GM23338 (cell line): ENCODE measurements around the gene COBL. TPM values are rescaled to one million over a fixed set of nuclear protein-coding genes. Genes with fewer than 3 reads are reported as not detected.

Experiments used
- ATAC-seq: fragments of 200-7000 bp; cut with Tn5 transposase; 3 replicates; pipeline ENCODE4 v1.9.1; 2020
- DNase-seq: peaks from one replicate; pipeline ENCODE4 v3.0.0-alpha.2; 2015; ENCODE audit warnings: low spot score
- H2AFZ ChIP-seq: fragments of 200-600 bp; sonication (generic); 2 replicates; pipeline ENCODE4 v1.8.0; 2016; ENCODE audit warnings: antibody characterized with exemption, mild to moderate bottlenecking, moderate library complexity
- H3F3A ChIP-seq: fragments of 200-600 bp; sonication (generic); replicated peaks from 2 replicates; pipeline ENCODE4 v1.8.0; 2017; ENCODE audit warnings: antibody characterized with exemption, mixed run types, low read depth
- H3K27ac ChIP-seq: fragments of 200-600 bp; sonication (generic); 2 replicates; pipeline ENCODE4 v1.6.1; 2016; ENCODE audit warnings: low read depth
- H3K27me3 ChIP-seq: fragments of 200-600 bp; sonication (generic); 2 replicates; pipeline ENCODE4 v1.8.0; 2016; ENCODE audit warnings: mild to moderate bottlenecking, mixed run types, moderate library complexity; ENCODE audit not compliant: insufficient read depth
- H3K36me3 ChIP-seq: fragments of 200-600 bp; sonication (generic); 2 replicates; pipeline ENCODE4 v1.8.0; 2016; ENCODE audit warnings: mild to moderate bottlenecking; ENCODE audit not compliant: insufficient read depth
- H3K4me1 ChIP-seq: fragments of 200-600 bp; sonication (generic); 2 replicates; pipeline ENCODE4 v1.8.0; 2016; ENCODE audit warnings: mild to moderate bottlenecking, moderate library complexity; ENCODE audit not compliant: insufficient read depth
- H3K4me2 ChIP-seq: fragments of 200-600 bp; sonication (generic); 2 replicates; pipeline ENCODE4 v1.7.1; 2017; ENCODE audit warnings: mixed run types
- H3K4me3 ChIP-seq: fragments of 200-600 bp; sonication (generic); 2 replicates; pipeline ENCODE4 v1.6.1; 2016; ENCODE audit warnings: mixed run types
- H3K79me2 ChIP-seq: fragments of 200-600 bp; sonication (generic); replicated peaks from 2 replicates; pipeline ENCODE4 v1.8.0; 2017; ENCODE audit warnings: mild to moderate bottlenecking; ENCODE audit not compliant: insufficient read depth
- H3K9me2 ChIP-seq: fragments of 200-600 bp; sonication (generic); 2 replicates; pipeline ENCODE4 v1.8.0; 2017; ENCODE audit not compliant: insufficient read depth
- H4K20me1 ChIP-seq: fragments of 200-600 bp; sonication (generic); replicated peaks from 2 replicates; pipeline ENCODE4 v1.8.0; 2017; ENCODE audit warnings: mild to moderate bottlenecking; ENCODE audit not compliant: insufficient read depth
- H3K27ac Mint-ChIP-seq: 2 replicates; pipeline ENCODE4 v1.8.0; 2020; ENCODE audit warnings: inconsistent platforms, mild to moderate bottlenecking, moderate library complexity, mixed read lengths
- H3K27me3 Mint-ChIP-seq: 3 replicates; pipeline ENCODE4 v1.8.0; 2022; ENCODE audit warnings: low read depth, mild to moderate bottlenecking, moderate library complexity, mixed read lengths, inconsistent platforms; ENCODE audit not compliant: insufficient read depth, poor library complexity
- H3K36me3 Mint-ChIP-seq: 3 replicates; pipeline ENCODE4 v1.8.0; 2021; ENCODE audit warnings: low read depth, mild to moderate bottlenecking, inconsistent platforms, moderate library complexity, mixed read lengths
- H3K4me1 Mint-ChIP-seq: 3 replicates; pipeline ENCODE4 v1.8.0; 2020; ENCODE audit warnings: mild to moderate bottlenecking, inconsistent platforms, mixed read lengths
- H3K4me3 Mint-ChIP-seq: 3 replicates; pipeline ENCODE4 v1.8.0; 2021; ENCODE audit warnings: moderate library complexity, mild to moderate bottlenecking, inconsistent platforms, mixed read lengths
- H3K9me3 Mint-ChIP-seq: 3 replicates; pipeline ENCODE4 v1.8.0; 2020; ENCODE audit warnings: moderate library complexity, mild to moderate bottlenecking, inconsistent platforms, mixed read lengths
- NANOG ChIP-seq: IDR thresholded peaks from 2 replicates; pipeline ENCODE4 v1.6.1; 2016; ENCODE audit warnings: antibody characterized with exemption, borderline replicate concordance
- ZNF114 ChIP-seq: fragments of 250-450 bp; sonication (Bioruptor Pico); IDR thresholded peaks from 2 replicates; pipeline ENCODE4 v1.5.0; 2020; ENCODE audit warnings: mild to moderate bottlenecking, moderate library complexity
- polyA plus RNA-seq: library from polyadenylated mRNA; unstranded; fragments of >200 nt; fragmentation: Nextera tagmentation; extraction: Ambion mirVana; gene quantifications from 2 replicates; pipeline ENCODE4 v1.2.1, GENCODE V29; 2016
- total RNA-seq: library from RNA; depleted of rRNA; stranded (reverse); fragments of >200 nt; shearing (Covaris generic); gene quantifications from 2 replicates; pipeline ENCODE4 v1.2.3, GENCODE V29; 2014
- TF ChIP-seq, protein P1 (sequence below): IDR thresholded peaks from 2 replicates; pipeline ENCODE4 v1.6.1; 2016; ENCODE audit warnings: antibody characterized with exemption
- TF ChIP-seq, protein P2 (sequence below): fragments of 250-450 bp; sonication (Bioruptor Pico); IDR thresholded peaks from 2 replicates; pipeline ENCODE4 v1.5.0; 2020; ENCODE audit warnings: mild to moderate bottlenecking, moderate library complexity

COBL gene
- total and polyA plus RNA-seq, 2 experiments from 2014 or later: 18.3 to 51.9 TPM

DNA sequence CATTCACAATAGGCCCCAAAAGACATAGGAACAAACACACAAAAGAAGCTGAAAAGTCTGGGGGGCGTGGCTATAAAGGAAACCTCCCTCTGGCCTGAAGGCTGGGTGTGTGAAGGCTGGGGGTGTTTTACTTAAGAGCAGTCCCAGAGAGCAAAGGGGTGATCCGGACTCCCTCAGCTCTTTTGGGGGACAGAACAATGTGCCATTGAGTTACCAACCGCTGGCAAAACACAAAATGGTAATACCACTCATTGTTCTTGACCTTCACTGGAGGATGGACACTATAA, 189.0 kb downstream of the COBL start:
- H3K27ac Mint-ChIP-seq: no peak overlapping the region
- Histone ChIP-seq H3K36me3 (no peaks in the 10 kb centered on the region), H3K27ac (no peak overlapping the region), H3K4me3 (no peak overlapping the region), H3K4me1 (no peaks in the 10 kb centered on the region), H4K20me1 (no peaks in the 10 kb centered on the region; the same call in none of the 2 replicates), H3F3A (no peaks in the 10 kb centered on the region), H3K4me2 (no peak overlapping the region), H2AFZ (no peak overlapping the region), H3K79me2 (no peaks in the 10 kb centered on the region), H3K9me2 (no peaks in the 10 kb centered on the region), H3K27me3 (no peaks in the 10 kb centered on the region)
- H3K4me1 Mint-ChIP-seq: peaks cover 7% of the 10 kb centered on the region
- peaks cover 6% of the 10 kb centered on the region; the same call in 2 of the 3 replicates for H3K9me3 Mint-ChIP-seq
- H3K4me3 Mint-ChIP-seq: no peak overlapping the region
- peaks cover 17% of the 10 kb centered on the region for H3K36me3 Mint-ChIP-seq
- ATAC-seq (no peak), DNase-seq (no peak)
- no peaks in the 10 kb centered on the region for H3K27me3 Mint-ChIP-seq
- TF ChIP-seq ZNF114 (CRISPR knock-in tag) (no peak), NANOG (no peak)
- TF ChIP-seq, protein P1, sequence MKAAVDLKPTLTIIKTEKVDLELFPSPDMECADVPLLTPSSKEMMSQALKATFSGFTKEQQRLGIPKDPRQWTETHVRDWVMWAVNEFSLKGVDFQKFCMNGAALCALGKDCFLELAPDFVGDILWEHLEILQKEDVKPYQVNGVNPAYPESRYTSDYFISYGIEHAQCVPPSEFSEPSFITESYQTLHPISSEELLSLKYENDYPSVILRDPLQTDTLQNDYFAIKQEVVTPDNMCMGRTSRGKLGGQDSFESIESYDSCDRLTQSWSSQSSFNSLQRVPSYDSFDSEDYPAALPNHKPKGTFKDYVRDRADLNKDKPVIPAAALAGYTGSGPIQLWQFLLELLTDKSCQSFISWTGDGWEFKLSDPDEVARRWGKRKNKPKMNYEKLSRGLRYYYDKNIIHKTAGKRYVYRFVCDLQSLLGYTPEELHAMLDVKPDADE: no peak
- TF ChIP-seq, protein P2, sequence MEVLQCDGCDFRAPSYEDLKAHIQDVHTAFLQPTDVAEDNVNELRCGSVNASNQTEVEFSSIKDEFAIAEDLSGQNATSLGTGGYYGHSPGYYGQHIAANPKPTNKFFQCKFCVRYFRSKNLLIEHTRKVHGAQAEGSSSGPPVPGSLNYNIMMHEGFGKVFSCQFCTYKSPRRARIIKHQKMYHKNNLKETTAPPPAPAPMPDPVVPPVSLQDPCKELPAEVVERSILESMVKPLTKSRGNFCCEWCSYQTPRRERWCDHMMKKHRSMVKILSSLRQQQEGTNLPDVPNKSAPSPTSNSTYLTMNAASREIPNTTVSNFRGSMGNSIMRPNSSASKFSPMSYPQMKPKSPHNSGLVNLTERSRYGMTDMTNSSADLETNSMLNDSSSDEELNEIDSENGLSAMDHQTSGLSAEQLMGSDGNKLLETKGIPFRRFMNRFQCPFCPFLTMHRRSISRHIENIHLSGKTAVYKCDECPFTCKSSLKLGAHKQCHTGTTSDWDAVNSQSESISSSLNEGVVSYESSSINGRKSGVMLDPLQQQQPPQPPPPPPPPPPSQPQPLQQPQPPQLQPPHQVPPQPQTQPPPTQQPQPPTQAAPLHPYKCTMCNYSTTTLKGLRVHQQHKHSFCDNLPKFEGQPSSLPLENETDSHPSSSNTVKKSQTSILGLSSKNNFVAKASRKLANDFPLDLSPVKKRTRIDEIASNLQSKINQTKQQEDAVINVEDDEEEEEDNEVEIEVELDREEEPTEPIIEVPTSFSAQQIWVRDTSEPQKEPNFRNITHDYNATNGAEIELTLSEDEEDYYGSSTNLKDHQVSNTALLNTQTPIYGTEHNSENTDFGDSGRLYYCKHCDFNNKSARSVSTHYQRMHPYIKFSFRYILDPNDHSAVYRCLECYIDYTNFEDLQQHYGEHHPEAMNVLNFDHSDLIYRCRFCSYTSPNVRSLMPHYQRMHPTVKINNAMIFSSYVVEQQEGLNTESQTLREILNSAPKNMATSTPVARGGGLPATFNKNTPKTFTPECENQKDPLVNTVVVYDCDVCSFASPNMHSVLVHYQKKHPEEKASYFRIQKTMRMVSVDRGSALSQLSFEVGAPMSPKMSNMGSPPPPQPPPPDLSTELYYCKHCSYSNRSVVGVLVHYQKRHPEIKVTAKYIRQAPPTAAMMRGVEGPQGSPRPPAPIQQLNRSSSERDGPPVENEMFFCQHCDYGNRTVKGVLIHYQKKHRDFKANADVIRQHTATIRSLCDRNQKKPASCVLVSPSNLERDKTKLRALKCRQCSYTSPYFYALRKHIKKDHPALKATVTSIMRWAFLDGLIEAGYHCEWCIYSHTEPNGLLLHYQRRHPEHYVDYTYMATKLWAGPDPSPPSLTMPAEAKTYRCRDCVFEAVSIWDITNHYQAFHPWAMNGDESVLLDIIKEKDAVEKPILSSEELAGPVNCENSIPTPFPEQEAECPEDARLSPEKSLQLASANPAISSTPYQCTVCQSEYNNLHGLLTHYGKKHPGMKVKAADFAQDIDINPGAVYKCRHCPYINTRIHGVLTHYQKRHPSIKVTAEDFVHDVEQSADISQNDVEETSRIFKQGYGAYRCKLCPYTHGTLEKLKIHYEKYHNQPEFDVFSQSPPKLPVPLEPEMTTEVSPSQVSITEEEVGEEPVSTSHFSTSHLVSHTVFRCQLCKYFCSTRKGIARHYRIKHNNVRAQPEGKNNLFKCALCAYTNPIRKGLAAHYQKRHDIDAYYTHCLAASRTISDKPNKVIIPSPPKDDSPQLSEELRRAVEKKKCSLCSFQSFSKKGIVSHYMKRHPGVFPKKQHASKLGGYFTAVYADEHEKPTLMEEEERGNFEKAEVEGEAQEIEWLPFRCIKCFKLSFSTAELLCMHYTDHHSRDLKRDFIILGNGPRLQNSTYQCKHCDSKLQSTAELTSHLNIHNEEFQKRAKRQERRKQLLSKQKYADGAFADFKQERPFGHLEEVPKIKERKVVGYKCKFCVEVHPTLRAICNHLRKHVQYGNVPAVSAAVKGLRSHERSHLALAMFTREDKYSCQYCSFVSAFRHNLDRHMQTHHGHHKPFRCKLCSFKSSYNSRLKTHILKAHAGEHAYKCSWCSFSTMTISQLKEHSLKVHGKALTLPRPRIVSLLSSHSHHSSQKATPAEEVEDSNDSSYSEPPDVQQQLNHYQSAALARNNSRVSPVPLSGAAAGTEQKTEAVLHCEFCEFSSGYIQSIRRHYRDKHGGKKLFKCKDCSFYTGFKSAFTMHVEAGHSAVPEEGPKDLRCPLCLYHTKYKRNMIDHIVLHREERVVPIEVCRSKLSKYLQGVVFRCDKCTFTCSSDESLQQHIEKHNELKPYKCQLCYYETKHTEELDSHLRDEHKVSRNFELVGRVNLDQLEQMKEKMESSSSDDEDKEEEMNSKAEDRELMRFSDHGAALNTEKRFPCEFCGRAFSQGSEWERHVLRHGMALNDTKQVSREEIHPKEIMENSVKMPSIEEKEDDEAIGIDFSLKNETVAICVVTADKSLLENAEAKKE (CRISPR knock-in tag): no peak
